ENCODE results near the gene KANK4.

Gene KANK4

DNA sequence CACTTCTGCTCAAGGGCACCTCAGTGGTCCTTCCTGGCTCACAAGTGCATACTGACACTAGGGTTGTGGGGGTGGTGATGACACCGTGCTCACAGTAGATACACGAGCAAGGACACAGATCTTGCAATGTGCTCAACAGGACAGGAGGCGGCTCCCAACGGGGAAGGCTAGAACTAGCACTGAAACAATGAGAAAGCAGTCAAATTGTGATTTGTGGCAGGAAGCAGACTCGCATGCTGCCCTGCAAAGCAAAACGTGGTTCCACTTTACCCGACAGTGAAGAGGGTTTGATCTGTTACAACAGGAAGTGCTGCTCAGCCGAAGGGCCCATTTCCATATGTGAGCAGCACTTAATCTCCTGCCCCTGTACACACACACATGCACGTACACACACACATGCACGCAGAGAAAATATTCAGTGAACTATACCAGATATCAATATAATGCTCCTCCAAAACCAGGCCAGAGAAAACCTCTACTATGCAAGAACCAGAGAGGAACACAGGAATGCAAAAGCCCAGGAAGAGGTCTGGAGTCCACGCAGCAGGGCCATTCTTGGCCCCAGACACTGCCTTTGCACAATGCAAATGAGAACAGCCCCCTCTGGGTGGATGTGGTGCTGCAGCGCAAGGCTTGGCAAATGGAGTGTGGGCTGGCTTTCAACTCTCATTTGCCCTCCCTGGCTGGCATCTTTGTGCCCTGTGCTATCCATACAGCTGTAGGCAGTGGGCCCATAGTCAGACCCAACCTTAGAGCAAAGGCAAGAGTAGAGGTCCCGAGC, 47.1 kb downstream of the KANK4 start:
- TF ChIP-seq EZH2 (IDR thresholded peaks at IDR 0.05; ENCODE audit: borderline replicate concordance, low read depth, low read length, severe bottlenecking), result no peak
- TF ChIP-seq, protein P1, sequence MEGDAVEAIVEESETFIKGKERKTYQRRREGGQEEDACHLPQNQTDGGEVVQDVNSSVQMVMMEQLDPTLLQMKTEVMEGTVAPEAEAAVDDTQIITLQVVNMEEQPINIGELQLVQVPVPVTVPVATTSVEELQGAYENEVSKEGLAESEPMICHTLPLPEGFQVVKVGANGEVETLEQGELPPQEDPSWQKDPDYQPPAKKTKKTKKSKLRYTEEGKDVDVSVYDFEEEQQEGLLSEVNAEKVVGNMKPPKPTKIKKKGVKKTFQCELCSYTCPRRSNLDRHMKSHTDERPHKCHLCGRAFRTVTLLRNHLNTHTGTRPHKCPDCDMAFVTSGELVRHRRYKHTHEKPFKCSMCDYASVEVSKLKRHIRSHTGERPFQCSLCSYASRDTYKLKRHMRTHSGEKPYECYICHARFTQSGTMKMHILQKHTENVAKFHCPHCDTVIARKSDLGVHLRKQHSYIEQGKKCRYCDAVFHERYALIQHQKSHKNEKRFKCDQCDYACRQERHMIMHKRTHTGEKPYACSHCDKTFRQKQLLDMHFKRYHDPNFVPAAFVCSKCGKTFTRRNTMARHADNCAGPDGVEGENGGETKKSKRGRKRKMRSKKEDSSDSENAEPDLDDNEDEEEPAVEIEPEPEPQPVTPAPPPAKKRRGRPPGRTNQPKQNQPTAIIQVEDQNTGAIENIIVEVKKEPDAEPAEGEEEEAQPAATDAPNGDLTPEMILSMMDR (IDR thresholded peaks at IDR 0.05; ENCODE audit: borderline replicate concordance, extremely low read depth, low read length, poor library complexity, severe bottlenecking), result no peak
- Histone ChIP-seq H4K20me1 (ENCODE audit: insufficient read depth, low read length) (no peaks in the 10 kb centered on the region), H2AFZ (ENCODE audit: low read depth, low read length) (peak overlapping the region; percentile 41; the same call in 1 of the 2 replicates), H3K4me2 (ENCODE audit: insufficient read depth, low read length) (no peak overlapping the region), H3K4me1 (ENCODE audit: insufficient read depth, low read length) (peaks cover 8% of the 10 kb centered on the region), H3K4me3 (ENCODE audit: low read depth in 1 of 2, low read length in 2 of 2) (no peak overlapping the region), H3K36me3 (ENCODE audit: insufficient read depth, low read length) (no peaks in the 10 kb centered on the region), H3K79me2 (ENCODE audit: insufficient read depth, low read length) (no peaks in the 10 kb centered on the region), H3K27me3 (ENCODE audit: insufficient read depth, low read length, poor library complexity) (no peaks in the 10 kb centered on the region), H3K9me3 (ENCODE audit: insufficient read depth, low read length, severe bottlenecking) (no peaks in the 10 kb centered on the region), H3K27ac (ENCODE audit: low read length) (no peak overlapping the region), H3K9ac (ENCODE audit: low read depth, low read length) (no peak overlapping the region)
- ATAC-seq (ENCODE audit: insufficient read depth, low read depth), result peak; percentile 88
- DNase-seq, result peak; percentile 48

DNA sequence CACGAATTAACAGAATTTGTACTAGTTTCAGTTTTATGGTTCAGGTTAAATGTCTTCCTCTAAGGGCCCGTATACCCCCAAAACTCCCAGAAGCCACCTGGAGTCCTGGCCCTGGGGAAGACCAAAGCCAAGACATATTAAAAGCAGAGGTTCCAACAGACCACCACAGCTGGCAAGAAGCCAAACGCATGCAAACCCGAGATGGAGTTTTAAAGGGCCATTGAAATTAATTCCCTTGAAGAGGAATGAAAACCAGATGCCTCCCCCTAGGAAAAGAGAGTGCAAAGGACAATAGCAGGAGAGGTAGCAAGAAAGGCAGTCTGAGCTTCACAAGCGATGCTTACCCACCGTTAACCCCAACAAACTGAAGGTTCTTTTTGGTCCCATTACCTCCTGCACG, 48.1 kb downstream of the KANK4 start:
- no peaks in the 10 kb centered on the region for H3K9me3 ChIP-seq (ENCODE audit: insufficient read depth, low read length, severe bottlenecking)
- peaks cover 8% of the 10 kb centered on the region for H3K4me1 ChIP-seq (ENCODE audit: insufficient read depth, low read length)
- DNase-seq (no peak), ATAC-seq (ENCODE audit: insufficient read depth, low read depth) (no peak)
- no peaks in the 10 kb centered on the region for H3K27me3 ChIP-seq (ENCODE audit: insufficient read depth, low read length, poor library complexity)
- no peak overlapping the region for H2AFZ ChIP-seq (ENCODE audit: low read depth, low read length)
- H3K36me3 ChIP-seq (ENCODE audit: insufficient read depth, low read length), result no peaks in the 10 kb centered on the region
- H3K9ac ChIP-seq (ENCODE audit: low read depth, low read length), result no peak overlapping the region
- H3K27ac ChIP-seq (ENCODE audit: low read length), result no peak overlapping the region
- H3K79me2 ChIP-seq (ENCODE audit: insufficient read depth, low read length), result no peaks in the 10 kb centered on the region
- no peak overlapping the region for H3K4me2 ChIP-seq (ENCODE audit: insufficient read depth, low read length)
- H3K4me3 ChIP-seq (ENCODE audit: low read depth in 1 of 2, low read length in 2 of 2), result no peak overlapping the region
- no peaks in the 10 kb centered on the region for H4K20me1 ChIP-seq (ENCODE audit: insufficient read depth, low read length)
- TF ChIP-seq EZH2 (IDR thresholded peaks at IDR 0.05; ENCODE audit: borderline replicate concordance, low read depth, low read length, severe bottlenecking), result no peak
- TF ChIP-seq, protein P1 (IDR thresholded peaks at IDR 0.05; ENCODE audit: borderline replicate concordance, extremely low read depth, low read length, poor library complexity, severe bottlenecking), result no peak

DNA sequence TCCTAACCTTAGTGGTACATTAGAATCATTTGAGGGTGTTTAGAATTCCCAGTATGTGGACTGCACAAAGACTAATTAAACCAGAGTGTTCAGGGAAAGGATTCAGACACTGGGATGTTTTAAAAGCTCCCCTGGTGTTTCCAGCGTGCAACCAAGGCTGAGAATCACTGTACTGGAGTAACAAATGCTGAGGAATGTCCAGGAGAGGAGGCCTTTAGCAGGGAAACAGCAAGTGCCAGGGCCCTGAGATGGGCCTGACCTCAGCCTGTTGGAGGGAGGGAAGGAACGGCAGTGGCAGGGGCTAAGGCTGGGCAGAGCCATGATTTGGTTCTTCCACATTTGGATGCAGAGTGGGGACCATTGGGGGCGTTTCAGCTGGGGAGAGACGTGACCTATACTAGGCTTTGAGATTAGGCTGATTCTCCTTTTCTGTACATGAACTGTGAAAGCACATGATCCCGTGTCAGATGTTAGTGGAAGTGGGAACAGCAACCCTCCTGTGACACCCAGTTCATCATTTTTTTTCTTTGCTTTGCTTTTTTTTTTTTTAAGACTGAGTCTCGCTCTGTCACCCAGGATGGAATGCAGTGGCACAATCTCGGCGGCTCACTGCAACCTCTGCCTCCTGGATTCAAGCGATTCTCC, 49.3 kb downstream of the KANK4 start:
- no peaks in the 10 kb centered on the region for H4K20me1 ChIP-seq (ENCODE audit: insufficient read depth, low read length)
- H2AFZ ChIP-seq (ENCODE audit: low read depth, low read length), result no peak overlapping the region
- no peaks in the 10 kb centered on the region for H3K9me3 ChIP-seq (ENCODE audit: insufficient read depth, low read length, severe bottlenecking)
- H3K36me3 ChIP-seq (ENCODE audit: insufficient read depth, low read length), result no peaks in the 10 kb centered on the region
- H3K27me3 ChIP-seq (ENCODE audit: insufficient read depth, low read length, poor library complexity), result no peaks in the 10 kb centered on the region
- H3K9ac ChIP-seq (ENCODE audit: low read depth, low read length), result no peak overlapping the region
- no peak for ATAC-seq (ENCODE audit: insufficient read depth, low read depth)
- TF ChIP-seq, protein P1 (IDR thresholded peaks at IDR 0.05; ENCODE audit: borderline replicate concordance, extremely low read depth, low read length, poor library complexity, severe bottlenecking), result no peak
- TF ChIP-seq EZH2 (IDR thresholded peaks at IDR 0.05; ENCODE audit: borderline replicate concordance, low read depth, low read length, severe bottlenecking), result no peak
- H3K4me1 ChIP-seq (ENCODE audit: insufficient read depth, low read length), result peaks cover 8% of the 10 kb centered on the region
- H3K27ac ChIP-seq (ENCODE audit: low read length), result no peak overlapping the region
- no peak for DNase-seq
- H3K79me2 ChIP-seq (ENCODE audit: insufficient read depth, low read length), result no peaks in the 10 kb centered on the region
- H3K4me3 ChIP-seq (ENCODE audit: low read depth in 1 of 2, low read length in 2 of 2), result no peak overlapping the region
- no peak overlapping the region for H3K4me2 ChIP-seq (ENCODE audit: insufficient read depth, low read length)
